Nephron (organoid): ENCODE results near the gene MAPK8.

Experiments used
- H3K27ac Mint-ChIP-seq, 3 experiments: 2 replicates each; pipeline ENCODE4 v1.8.0; 2020; ENCODE audit warnings: mixed read lengths in 3 of 3, mild to moderate bottlenecking in 2 of 3, moderate library complexity in 1 of 3
- H3K27me3 Mint-ChIP-seq: 2 replicates; pipeline ENCODE4 v1.8.0; 2021; ENCODE audit warnings: low read depth, mild to moderate bottlenecking, moderate library complexity, mixed read lengths
- H3K36me3 Mint-ChIP-seq: 2 replicates; pipeline ENCODE4 v1.8.0; 2020; ENCODE audit warnings: low read depth, mixed read lengths
- H3K4me1 Mint-ChIP-seq: 2 replicates; pipeline ENCODE4 v1.8.0; 2020; ENCODE audit warnings: mixed read lengths
- H3K4me3 Mint-ChIP-seq, 3 experiments: 2 replicates each; pipeline ENCODE4 v1.8.0; 2020; ENCODE audit warnings: mild to moderate bottlenecking in 3 of 3, mixed read lengths in 3 of 3, moderate library complexity in 2 of 3
- H3K9me3 Mint-ChIP-seq: 2 replicates; pipeline ENCODE4 v1.8.0; 2020; ENCODE audit warnings: mixed read lengths
- TF ChIP-seq, protein P1 (sequence below), 3 experiments: fragments of 200-600 bp; sonication (generic); IDR thresholded peaks; one replicate each; pipeline ENCODE4 v1.5.0; 2021; ENCODE audit warnings: antibody characterized with exemption in 3 of 3; ENCODE audit not compliant: unreplicated experiment in 3 of 3

The MAPK8 gene

DNA sequence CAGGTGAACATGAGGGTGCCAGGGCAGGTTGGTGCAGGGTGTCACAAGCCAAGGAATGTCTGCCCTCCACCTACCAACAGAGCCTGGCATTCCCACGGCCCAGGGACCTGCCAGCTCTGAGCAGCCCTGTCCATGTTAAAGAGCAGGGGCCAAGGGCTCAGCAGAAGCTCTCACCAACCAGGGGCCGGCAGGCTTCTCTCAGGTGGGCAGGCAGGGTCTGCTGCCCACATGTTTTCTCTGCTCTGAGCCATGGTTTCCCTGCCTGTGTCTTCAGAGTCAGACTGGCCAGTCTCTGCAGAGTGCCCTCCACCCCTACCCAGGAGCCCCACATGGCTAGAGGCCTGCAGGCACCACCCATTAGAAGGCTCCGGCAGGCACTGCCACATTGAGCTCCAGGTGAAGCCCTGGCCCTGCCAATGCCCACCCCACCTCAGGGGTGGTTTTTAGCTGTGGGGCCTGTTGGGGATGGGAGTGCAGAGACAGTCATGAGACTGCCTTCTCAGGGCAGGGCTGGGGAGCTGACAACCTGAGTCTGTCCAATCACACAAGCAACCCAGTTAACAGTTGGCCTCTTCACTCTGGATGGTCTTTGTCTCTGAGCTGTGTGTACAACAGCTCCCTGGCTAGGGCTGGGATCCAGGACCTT is 162.5 kb downstream of the MAPK8 start:
- Mint-ChIP-seq H3K27ac (peak overlapping the region; percentile 56 to 88 (median 85)), H3K27me3 (no peaks in the 10 kb centered on the region), H3K36me3 (no peaks in the 10 kb centered on the region), H3K4me3 (no peak overlapping the region), H3K4me1 (peaks cover 42% of the 10 kb centered on the region), H3K9me3 (no peaks in the 10 kb centered on the region)
- TF ChIP-seq, protein P1, sequence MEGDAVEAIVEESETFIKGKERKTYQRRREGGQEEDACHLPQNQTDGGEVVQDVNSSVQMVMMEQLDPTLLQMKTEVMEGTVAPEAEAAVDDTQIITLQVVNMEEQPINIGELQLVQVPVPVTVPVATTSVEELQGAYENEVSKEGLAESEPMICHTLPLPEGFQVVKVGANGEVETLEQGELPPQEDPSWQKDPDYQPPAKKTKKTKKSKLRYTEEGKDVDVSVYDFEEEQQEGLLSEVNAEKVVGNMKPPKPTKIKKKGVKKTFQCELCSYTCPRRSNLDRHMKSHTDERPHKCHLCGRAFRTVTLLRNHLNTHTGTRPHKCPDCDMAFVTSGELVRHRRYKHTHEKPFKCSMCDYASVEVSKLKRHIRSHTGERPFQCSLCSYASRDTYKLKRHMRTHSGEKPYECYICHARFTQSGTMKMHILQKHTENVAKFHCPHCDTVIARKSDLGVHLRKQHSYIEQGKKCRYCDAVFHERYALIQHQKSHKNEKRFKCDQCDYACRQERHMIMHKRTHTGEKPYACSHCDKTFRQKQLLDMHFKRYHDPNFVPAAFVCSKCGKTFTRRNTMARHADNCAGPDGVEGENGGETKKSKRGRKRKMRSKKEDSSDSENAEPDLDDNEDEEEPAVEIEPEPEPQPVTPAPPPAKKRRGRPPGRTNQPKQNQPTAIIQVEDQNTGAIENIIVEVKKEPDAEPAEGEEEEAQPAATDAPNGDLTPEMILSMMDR (IDR thresholded peaks at IDR 0.05; ENCODE audit: unreplicated experiment in 3 of 3), result no peak

DNA sequence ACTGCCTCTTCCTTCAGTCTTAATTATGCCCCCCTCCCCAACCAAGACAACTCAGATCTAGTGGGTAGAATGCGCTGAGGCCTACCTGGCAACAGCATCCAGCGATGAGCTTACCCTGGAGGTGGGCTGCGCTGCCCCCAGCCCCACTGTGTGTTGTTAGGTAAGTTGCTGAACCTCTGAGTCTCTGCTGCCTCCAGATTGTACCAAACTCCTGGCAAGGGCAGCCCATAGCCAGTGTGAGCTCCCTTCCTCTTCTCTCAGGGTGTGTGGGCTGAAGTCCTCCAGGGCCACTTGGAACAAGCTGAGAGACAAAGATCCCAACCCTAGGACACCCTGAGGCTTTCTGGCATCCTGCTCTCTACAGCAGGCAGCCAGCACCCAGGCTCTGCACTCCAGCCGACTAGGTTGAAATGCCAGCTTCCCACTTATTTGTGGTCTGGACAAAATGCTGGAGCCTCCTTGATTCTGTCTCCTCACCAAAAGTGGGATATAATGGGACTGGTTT is 163.1 kb downstream of the MAPK8 start:
- Mint-ChIP-seq H3K27me3 (no peaks in the 10 kb centered on the region), H3K9me3 (no peaks in the 10 kb centered on the region), H3K4me1 (peaks cover 37% of the 10 kb centered on the region), H3K4me3 (peak overlapping the region in 1 of 3 experiments; percentile 34), H3K27ac (peak overlapping the region; percentile 56 to 88 (median 85)), H3K36me3 (no peaks in the 10 kb centered on the region)
- TF ChIP-seq, protein P1 (IDR thresholded peaks at IDR 0.05; ENCODE audit: unreplicated experiment in 3 of 3), result no peak

DNA sequence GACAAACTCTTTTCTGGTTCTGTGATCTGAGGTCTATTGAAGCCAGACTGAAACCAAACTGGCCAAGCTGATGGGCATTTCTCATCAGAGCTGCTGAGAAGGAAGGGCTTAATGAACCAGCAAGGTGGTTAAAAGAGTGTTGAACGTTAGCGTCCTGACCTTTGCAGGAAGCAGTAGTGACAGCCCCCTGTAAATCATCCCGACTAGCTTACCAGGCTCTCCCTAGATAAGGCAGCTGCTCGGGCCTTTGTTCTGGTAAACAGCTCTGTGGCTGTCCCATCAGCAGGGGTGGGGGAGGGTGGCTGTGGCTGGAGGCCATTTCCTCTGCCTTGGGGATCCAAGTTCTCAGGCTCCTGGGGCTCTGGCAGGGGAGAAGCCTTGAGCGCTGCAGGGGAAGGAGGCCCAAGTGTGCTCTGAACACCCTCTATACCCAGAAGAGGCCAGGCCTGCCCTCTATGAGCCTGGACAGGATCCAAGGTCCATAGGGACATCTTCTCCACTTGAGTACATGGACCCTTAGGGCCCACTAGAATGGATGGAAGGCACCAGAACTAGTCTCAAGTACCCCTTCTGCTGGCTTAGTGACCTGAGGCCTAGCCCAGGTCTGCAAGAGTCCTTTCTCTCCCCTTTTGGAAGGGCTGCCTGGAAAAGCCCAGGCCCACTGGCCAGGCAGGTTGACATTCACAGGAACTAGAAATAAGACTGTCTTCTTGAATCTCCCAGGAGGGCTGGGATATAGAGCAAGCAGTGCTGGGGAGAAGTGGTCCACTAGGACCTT is 163.8 kb downstream of the MAPK8 start:
- H3K4me3 Mint-ChIP-seq, result peak overlapping the region in 1 of 3 experiments; percentile 34
- H3K36me3 Mint-ChIP-seq, result no peaks in the 10 kb centered on the region
- peaks cover 2% of the 10 kb centered on the region for H3K9me3 Mint-ChIP-seq
- TF ChIP-seq, protein P1 (IDR thresholded peaks at IDR 0.05; ENCODE audit: unreplicated experiment in 3 of 3), result no peak
- no peaks in the 10 kb centered on the region for H3K27me3 Mint-ChIP-seq
- peaks cover 43% of the 10 kb centered on the region for H3K4me1 Mint-ChIP-seq
- H3K27ac Mint-ChIP-seq, result peak overlapping the region; percentile 56 to 88 (median 85)

DNA sequence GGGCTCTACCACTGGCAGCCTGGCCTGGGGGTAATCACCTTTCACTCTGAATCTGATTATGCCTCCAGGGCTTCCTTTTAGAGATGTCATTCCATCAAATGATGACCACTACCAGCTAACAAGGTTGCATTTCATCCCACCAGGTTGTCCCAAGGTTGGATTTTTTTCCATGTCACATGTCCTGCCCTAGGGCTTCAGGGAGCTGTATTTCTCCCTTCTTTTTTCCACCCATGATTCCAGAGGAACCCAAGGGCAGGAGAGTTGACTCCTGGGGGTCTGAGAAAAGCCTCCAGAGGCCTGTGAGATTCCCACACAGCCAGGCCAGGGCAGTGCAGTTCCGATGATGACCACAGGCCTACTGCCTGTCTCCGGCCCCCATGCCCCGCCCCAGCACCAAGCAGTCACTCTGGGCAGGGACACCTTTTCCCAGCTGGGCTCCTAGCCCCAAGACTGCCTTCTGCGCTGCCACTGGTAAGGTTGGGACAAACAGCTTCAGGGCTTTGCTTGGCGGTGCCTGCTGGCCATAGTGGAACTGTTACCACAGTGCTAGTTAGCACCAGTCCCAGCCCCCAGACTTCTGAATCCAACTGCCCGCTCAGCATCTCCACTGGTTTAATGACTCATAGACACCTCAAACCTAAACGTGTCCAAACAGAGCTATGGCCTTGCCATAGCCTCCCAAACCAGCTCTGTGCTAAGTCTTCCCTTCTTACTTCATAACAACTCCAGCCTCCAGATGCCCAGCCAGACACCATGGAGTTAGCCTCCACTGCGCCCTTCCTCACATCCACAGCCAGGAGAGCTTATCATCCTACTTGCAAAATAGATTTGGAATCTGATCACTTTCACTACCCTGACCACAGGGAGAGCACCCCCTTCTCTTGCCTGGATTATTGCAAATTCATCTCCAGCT is 164.7 kb downstream of the MAPK8 start:
- Mint-ChIP-seq H3K9me3 (peaks cover 2% of the 10 kb centered on the region), H3K27ac (peak overlapping the region in 2 of 3 experiments; percentile 30 to 59), H3K27me3 (no peaks in the 10 kb centered on the region), H3K4me3 (no peak overlapping the region), H3K36me3 (no peaks in the 10 kb centered on the region), H3K4me1 (peaks cover 42% of the 10 kb centered on the region)
- TF ChIP-seq, protein P1 (IDR thresholded peaks at IDR 0.05; ENCODE audit: unreplicated experiment in 3 of 3), result no peak

DNA sequence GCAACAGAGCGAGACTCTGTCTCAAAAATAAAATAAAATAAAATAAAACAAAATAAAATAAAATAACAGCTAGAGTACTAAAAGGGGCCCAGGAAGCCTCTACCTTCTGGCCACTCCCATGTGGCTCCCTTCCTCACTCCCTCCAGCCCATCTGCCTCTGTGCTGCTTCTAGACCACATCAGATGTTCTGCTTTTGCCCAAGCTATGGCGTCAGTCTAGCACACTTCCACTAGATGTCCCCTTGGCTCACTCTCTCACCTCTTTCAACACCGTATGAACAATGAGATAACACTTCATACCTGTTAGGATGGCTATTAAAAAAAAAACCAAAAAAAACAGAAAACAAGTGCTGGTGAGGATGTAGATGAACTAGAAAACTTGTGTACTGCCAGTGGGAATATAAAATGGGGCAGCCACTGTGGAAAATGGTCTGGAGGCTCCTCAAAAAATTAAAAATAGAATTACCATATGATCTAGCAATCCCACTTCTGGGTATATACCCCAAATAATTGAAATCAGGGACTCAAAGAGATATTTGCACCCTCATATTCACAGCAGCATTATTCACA is 166.1 kb downstream of the MAPK8 start:
- TF ChIP-seq, protein P1 (IDR thresholded peaks at IDR 0.05; ENCODE audit: unreplicated experiment in 3 of 3), result no peak
- Mint-ChIP-seq H3K4me1 (peaks cover 42% of the 10 kb centered on the region), H3K4me3 (no peak overlapping the region), H3K36me3 (no peaks in the 10 kb centered on the region), H3K27me3 (no peaks in the 10 kb centered on the region), H3K27ac (no peak overlapping the region), H3K9me3 (peaks cover 2% of the 10 kb centered on the region)
